K562 (cell line): ENCODE measurements around the gene MCL1. TPM values are rescaled to one million over a fixed set of nuclear protein-coding genes. Genes with fewer than 3 reads are reported as not detected.

ENCODE experiments used
- AFF4 ChIP-seq: sonication (generic); formaldehyde crosslinking; IDR thresholded peaks from 2 replicates; pipeline ENCODE4 v1.8.0; 2023; ENCODE audit warnings: mild to moderate bottlenecking, missing genetic modification reagents
- CHD4 ChIP-seq: fragments of 200-600 bp; sonication (generic); IDR thresholded peaks from 3 replicates; pipeline ENCODE4 v1.6.1; 2012; ENCODE audit warnings: low read depth, mild to moderate bottlenecking, mixed read lengths, low read length, inconsistent platforms; ENCODE audit not compliant: insufficient read depth, insufficient replicate concordance, poor library complexity, severe bottlenecking
- CREB5 ChIP-seq: fragments of 250-450 bp; sonication (Bioruptor Pico); IDR thresholded peaks from 2 replicates; pipeline ENCODE4 v1.5.0; 2020; ENCODE audit warnings: mild to moderate bottlenecking
- CTCF ChIP-seq, 3 experiments: IDR thresholded peaks in 2 of 3; conservative IDR thresholded peaks in 1 of 3; 2 replicates each; pipeline ENCODE4 v1.5.1; 2011 to 2012; ENCODE audit warnings: low read length in 3 of 3, mild to moderate bottlenecking in 3 of 3, control low read depth in 2 of 3, improper control_type of control experiment in 1 of 3, inconsistent platforms in 1 of 3, low read depth in 1 of 3, mixed read lengths in 1 of 3, moderate library complexity in 1 of 3; ENCODE audit not compliant: insufficient read depth in 2 of 3
- CTCFL ChIP-seq: IDR thresholded peaks from 2 replicates; pipeline ENCODE4 v1.6.1; 2011; ENCODE audit warnings: borderline replicate concordance, low read depth, mild to moderate bottlenecking, moderate library complexity, low read length; ENCODE audit not compliant: insufficient read depth, poor library complexity, severe bottlenecking
- CXXC5 ChIP-seq: fragments of 250-450 bp; sonication (Bioruptor Pico); IDR thresholded peaks from 2 replicates; pipeline ENCODE4 v1.8.0; 2022; ENCODE audit warnings: inconsistent platforms, mild to moderate bottlenecking, moderate library complexity
- FOXJ2 ChIP-seq: fragments of 200-800 bp; sonication (Bioruptor generic); IDR thresholded peaks from 2 replicates; pipeline ENCODE4 v1.6.1; 2016; ENCODE audit warnings: missing genetic modification characterization, missing compliant biosample characterization
- MIER1 ChIP-seq: fragments of 450-650 bp; IDR thresholded peaks from 2 replicates; pipeline ENCODE4 v1.6.1; 2016; ENCODE audit warnings: antibody characterized with exemption, mild to moderate bottlenecking, low read depth
- PHF8 ChIP-seq: fragments of 200-600 bp; sonication (generic); IDR thresholded peaks from 2 replicates; pipeline ENCODE4 v1.6.1; 2012; ENCODE audit warnings: mixed run types, mild to moderate bottlenecking, inconsistent platforms, low read length, moderate library complexity, borderline replicate concordance
- POLR2AphosphoS5 ChIP-seq: IDR thresholded peaks from 2 replicates; pipeline ENCODE4 v1.6.1; 2011; ENCODE audit warnings: mild to moderate bottlenecking, low read depth, low read length, moderate library complexity; ENCODE audit not compliant: control insufficient read depth, insufficient read depth
- SMAD2 ChIP-seq: fragments of 150-350 bp; IDR thresholded peaks from 2 replicates; pipeline ENCODE4 v1.6.1; 2014; ENCODE audit warnings: low read depth, mild to moderate bottlenecking, low read length
- ZNF561 ChIP-seq: fragments of 450-650 bp; formaldehyde crosslinking; conservative IDR thresholded peaks from 2 replicates; pipeline ENCODE4 v1.4.0; 2020; ENCODE audit warnings: mild to moderate bottlenecking, moderate library complexity
- polyA plus RNA-seq, 8 experiments: library from polyadenylated mRNA; depleted of rRNA in 4 of 8; stranded (reverse) in 5 of 8; unstranded in 3 of 8; fragments of >200 nt; fragmentation: Nextera tagmentation in 2 of 8; fragmentation: Illumina TruSeq in 1 of 8; extraction: Ambion mirVana in 2 of 8; extraction: Trizol in 1 of 8; gene quantifications; 2 replicates each; pipeline versions ENCODE4 v1.2.1 to v1.2.3, GENCODE V29; 2011 to 2014; ENCODE audit warnings: inconsistent platforms in 1 of 8, missing spikeins in 1 of 8
- total RNA-seq, 7 experiments: library from RNA; depleted of rRNA in 6 of 7; stranded (reverse); fragments of >200 nt in 6 of 7; fragmentation: Illumina TruSeq in 2 of 7; extraction: Trizol in 2 of 7; gene quantifications; 2 replicates each; pipeline versions ENCODE4 v1.2.1 to v1.2.3, GENCODE V29; 2011 to 2021; ENCODE audit warnings: low replicate concordance in 1 of 7

MCL1 gene
- total and polyA plus RNA-seq, 9 of the 15 experiments (the other 6 are each of a cell fraction or from before 2014, with no cell fraction given) = 27.1 to 224 (median 138) TPM

GRCh38 chr1:150548632-150549495 lies 30.5 kb downstream of the MCL1 start, which contains the start of gene ADAMTSL4 (continued):
- TF ChIP-seq AFF4 (peak; percentile 57), ZNF561 (CRISPR knock-in tag) (no peak), MIER1 (no peak; the same call in 1 of the 2 replicates), CREB5 (CRISPR knock-in tag) (no peak), PHF8 (peak; percentile 74; the same call in 1 of the 2 replicates), POLR2AphosphoS5 (peak; percentile 53; the same call in 1 of the 2 replicates), CHD4 (peak; percentile 57), CXXC5 (peak; percentile 85), CTCFL (peak; percentile 42), CTCF (IDR thresholded peaks at IDR 0.05 in 2 of 3, conservative IDR thresholded peaks at IDR 0.05 in 1 of 3; ENCODE audit: insufficient read depth in 2 of 3, low read depth in 1 of 3, low read length in 3 of 3) (peak in 2 of 3 experiments; percentile 3; a peak in 2 of 6 replicates), SMAD2 (no peak), FOXJ2 (no peak)
